ENCODE measurements around the gene MYO1D. TPM values are rescaled to one million over a fixed set of nuclear protein-coding genes. Genes with fewer than 3 reads are reported as not detected.

MYO1D gene
- total RNA-seq, 1 donor from 2014 or later = 11.9 TPM

DNA sequence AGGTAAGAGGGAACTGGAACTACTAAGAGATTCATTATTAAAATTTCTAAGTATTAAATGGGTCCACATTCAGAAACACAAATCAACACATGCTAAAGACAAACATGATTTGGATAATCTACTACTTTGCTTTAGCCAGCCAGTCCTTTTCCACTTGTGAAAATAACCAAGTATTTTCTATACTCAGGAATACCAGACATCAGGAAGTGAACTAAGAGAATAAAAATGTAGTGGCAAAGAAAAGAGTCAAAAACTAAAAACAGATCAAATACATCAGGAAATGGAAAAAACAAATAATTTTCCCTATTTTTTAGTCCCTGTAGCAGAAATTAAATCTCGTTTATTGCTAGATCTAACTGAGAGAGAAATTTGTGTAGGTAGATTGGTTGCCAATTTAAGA is 78.0 kb downstream of the MYO1D start:
- Mint-ChIP-seq H3K4me3 (no peak overlapping the region), H3K27ac (ENCODE audit: unreplicated experiment) (no peak overlapping the region), H3K36me3 (ENCODE audit: low read depth) (no peaks in the 10 kb centered on the region), H3K9me3 (no peaks in the 10 kb centered on the region), H3K4me1 (peaks cover 5% of the 10 kb centered on the region), H3K27me3 (ENCODE audit: low read depth) (peaks cover 2% of the 10 kb centered on the region)
- TF ChIP-seq CTCF (conservative IDR thresholded peaks at IDR 0.05) = no peak
- DNase-seq (ENCODE audit: low read depth, low spot score) = no peak

DNA sequence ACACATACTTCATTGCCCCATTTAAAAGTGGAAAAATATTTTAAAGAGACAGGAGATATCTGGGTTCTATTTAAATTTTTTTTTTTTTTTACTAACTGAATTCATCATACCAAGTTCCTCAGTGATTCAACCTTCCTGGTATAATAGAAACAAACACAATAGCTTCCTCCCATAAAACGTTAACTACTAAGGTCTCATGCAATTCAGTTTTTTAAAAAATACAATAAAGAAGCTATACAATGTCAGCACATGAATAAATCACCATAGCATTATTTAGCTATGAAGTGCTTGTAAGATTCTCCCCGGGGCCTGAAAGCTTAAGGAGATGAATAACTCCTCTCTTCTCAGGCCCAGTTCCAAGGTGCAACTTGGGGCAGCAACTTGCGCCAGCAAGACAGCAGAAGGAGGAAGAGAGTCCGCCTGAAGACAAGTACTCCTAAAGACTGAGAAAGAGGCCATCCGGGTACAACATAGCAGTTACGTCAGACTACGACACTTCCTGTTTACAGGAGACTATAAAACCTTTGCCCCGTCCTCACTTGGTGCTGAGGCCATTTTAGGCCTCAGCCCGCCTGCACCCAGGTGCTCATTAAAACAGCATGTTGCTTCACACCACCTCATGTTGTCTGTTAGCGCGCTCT is 81.5 kb downstream of the MYO1D start:
- no peak for DNase-seq (ENCODE audit: low read depth, low spot score)
- no peak for TF ChIP-seq CTCF (conservative IDR thresholded peaks at IDR 0.05)
- H3K27me3 Mint-ChIP-seq (ENCODE audit: low read depth) = no peaks in the 10 kb centered on the region
- no peaks in the 10 kb centered on the region for H3K9me3 Mint-ChIP-seq
- H3K4me1 Mint-ChIP-seq = peaks cover 5% of the 10 kb centered on the region
- no peaks in the 10 kb centered on the region for H3K36me3 Mint-ChIP-seq (ENCODE audit: low read depth)
- H3K4me3 Mint-ChIP-seq = no peak overlapping the region
- no peak overlapping the region for H3K27ac Mint-ChIP-seq (ENCODE audit: unreplicated experiment)

GRCh38 chr17:32794533-32795246 is 82.2 kb downstream of the MYO1D start:
- no peak for DNase-seq (ENCODE audit: low read depth, low spot score)

GRCh38 chr17:32793841-32794240 is 83.1 kb downstream of the MYO1D start:
- Mint-ChIP-seq H3K27me3 (ENCODE audit: low read depth) (no peaks in the 10 kb centered on the region), H3K36me3 (ENCODE audit: low read depth) (no peaks in the 10 kb centered on the region), H3K27ac (ENCODE audit: unreplicated experiment) (no peak overlapping the region), H3K4me1 (peaks cover 5% of the 10 kb centered on the region), H3K4me3 (no peak overlapping the region), H3K9me3 (no peaks in the 10 kb centered on the region)
- TF ChIP-seq CTCF (conservative IDR thresholded peaks at IDR 0.05) = no peak
- DNase-seq (ENCODE audit: low read depth, low spot score) = no peak

More at GRCh38 chr17:32794533-32795246, 82.2 kb downstream of the MYO1D start:
- no peaks in the 10 kb centered on the region for H3K27me3 Mint-ChIP-seq (ENCODE audit: low read depth)
- no peak overlapping the region for H3K27ac Mint-ChIP-seq (ENCODE audit: unreplicated experiment)
- no peaks in the 10 kb centered on the region for H3K36me3 Mint-ChIP-seq (ENCODE audit: low read depth)
- peaks cover 5% of the 10 kb centered on the region for H3K4me1 Mint-ChIP-seq
- no peak for TF ChIP-seq CTCF (conservative IDR thresholded peaks at IDR 0.05)
- no peak overlapping the region for H3K4me3 Mint-ChIP-seq
- no peaks in the 10 kb centered on the region for H3K9me3 Mint-ChIP-seq

- H3K4me1 Mint-ChIP-seq = peaks cover 5% of the 10 kb centered on the region
- H3K4me3 Mint-ChIP-seq = no peak overlapping the region
- no peak for DNase-seq (ENCODE audit: low read depth, low spot score)
- no peak overlapping the region for H3K27ac Mint-ChIP-seq (ENCODE audit: unreplicated experiment)
- no peaks in the 10 kb centered on the region for H3K36me3 Mint-ChIP-seq (ENCODE audit: low read depth)
- no peak for TF ChIP-seq CTCF (conservative IDR thresholded peaks at IDR 0.05)
- no peaks in the 10 kb centered on the region for H3K9me3 Mint-ChIP-seq
- no peaks in the 10 kb centered on the region for H3K27me3 Mint-ChIP-seq (ENCODE audit: low read depth)
Observed at GRCh38 chr17:32792207-32792606, 84.7 kb downstream of the MYO1D start.
